SK-N-SH treated with all-trans-retinoic acid at 6 μM for 48 hours (cell line): ENCODE measurements around the gene OR51A2.

ENCODE experiments used
- ATAC-seq: fragments of 200-7000 bp; cut with Tn5 transposase; 3 replicates; pipeline ENCODE4 v1.9.1; 2020; ENCODE audit warnings: mild to moderate bottlenecking, moderate library complexity
- ARNTL ChIP-seq: fragments of 450-650 bp; formaldehyde crosslinking; IDR thresholded peaks from 2 replicates; pipeline ENCODE4 v1.5.0; 2020; ENCODE audit warnings: low read depth, mild to moderate bottlenecking, moderate library complexity, borderline replicate concordance
- BACH2 ChIP-seq: fragments of 250-450 bp; sonication (Bioruptor Pico); IDR thresholded peaks from 2 replicates; pipeline ENCODE4 v1.9.0; 2021; ENCODE audit warnings: mild to moderate bottlenecking, borderline replicate concordance
- CREB5 ChIP-seq: fragments of 250-450 bp; sonication (Bioruptor Pico); IDR thresholded peaks from 2 replicates; pipeline ENCODE4 v1.5.1; 2020; ENCODE audit warnings: low read depth, mild to moderate bottlenecking, moderate library complexity
- CSDC2 ChIP-seq: fragments of 250-450 bp; sonication (Bioruptor Pico); IDR thresholded peaks from 2 replicates; pipeline ENCODE4 v1.5.0; 2020; ENCODE audit warnings: mild to moderate bottlenecking, moderate library complexity
- CSRNP3 ChIP-seq: fragments of 250-450 bp; sonication (Bioruptor Pico); IDR thresholded peaks from 2 replicates; pipeline ENCODE4 v1.5.1; 2021; ENCODE audit warnings: mild to moderate bottlenecking, moderate library complexity
- GLIS3 ChIP-seq: fragments of 250-450 bp; sonication (Bioruptor Pico); IDR thresholded peaks from 2 replicates; pipeline ENCODE4 v1.5.0; 2020; ENCODE audit warnings: mild to moderate bottlenecking, moderate library complexity
- ISL1 ChIP-seq: fragments of 250-450 bp; sonication (Bioruptor Pico); IDR thresholded peaks from 2 replicates; pipeline ENCODE4 v2.1.2; 2022; ENCODE audit warnings: mild to moderate bottlenecking, moderate library complexity
- OSR1 ChIP-seq: fragments of 250-450 bp; sonication (Bioruptor Pico); IDR thresholded peaks from 2 replicates; pipeline ENCODE4 v1.8.0; 2022; ENCODE audit warnings: moderate library complexity, mild to moderate bottlenecking, inconsistent platforms
- PATZ1 ChIP-seq: fragments of 250-450 bp; sonication (Bioruptor Pico); IDR thresholded peaks from 2 replicates; pipeline ENCODE4 v1.8.0; 2020; ENCODE audit warnings: mild to moderate bottlenecking, moderate library complexity, borderline replicate concordance
- POU6F1 ChIP-seq: fragments of 250-450 bp; sonication (Bioruptor Pico); IDR thresholded peaks from 2 replicates; pipeline ENCODE4 v1.8.0; 2021; ENCODE audit warnings: low read depth, mild to moderate bottlenecking, moderate library complexity, borderline replicate concordance
- PPARA ChIP-seq: fragments of 250-450 bp; sonication (Bioruptor Pico); IDR thresholded peaks from 2 replicates; pipeline ENCODE4 v1.5.0; 2020; ENCODE audit warnings: mild to moderate bottlenecking, borderline replicate concordance
- RARB ChIP-seq: fragments of 250-450 bp; sonication (Bioruptor Pico); IDR thresholded peaks from 2 replicates; pipeline ENCODE4 v1.8.0; 2021; ENCODE audit warnings: mild to moderate bottlenecking, moderate library complexity
- SNAI2 ChIP-seq: fragments of 250-450 bp; sonication (Bioruptor Pico); IDR thresholded peaks from 2 replicates; pipeline ENCODE4 v1.5.0; 2020; ENCODE audit warnings: mild to moderate bottlenecking, moderate library complexity
- TCF4 ChIP-seq: fragments of 250-450 bp; sonication (Bioruptor Pico); IDR thresholded peaks from 2 replicates; pipeline ENCODE4 v1.8.0; 2021; ENCODE audit warnings: mild to moderate bottlenecking, moderate library complexity, borderline replicate concordance
- TOX ChIP-seq: fragments of 250-450 bp; sonication (Bioruptor Pico); IDR thresholded peaks from 2 replicates; pipeline ENCODE4 v1.8.0; 2021; ENCODE audit warnings: mild to moderate bottlenecking, moderate library complexity, borderline replicate concordance
- TSHZ2 ChIP-seq: fragments of 250-450 bp; sonication (Bioruptor Pico); IDR thresholded peaks from 2 replicates; pipeline ENCODE4 v1.5.0; 2020; ENCODE audit warnings: mild to moderate bottlenecking, moderate library complexity
- ZC3H10 ChIP-seq: fragments of 250-450 bp; sonication (Bioruptor Pico); IDR thresholded peaks from 2 replicates; pipeline ENCODE4 v1.5.1; 2021; ENCODE audit warnings: mild to moderate bottlenecking, moderate library complexity
- ZFP3 ChIP-seq: fragments of 250-450 bp; sonication (Bioruptor Pico); IDR thresholded peaks from 2 replicates; pipeline ENCODE4 v1.5.0; 2020; ENCODE audit warnings: mild to moderate bottlenecking, moderate library complexity
- ZFP30 ChIP-seq: fragments of 450-650 bp; formaldehyde crosslinking; IDR thresholded peaks from 2 replicates; pipeline ENCODE4 v1.5.0; 2022; ENCODE audit warnings: mild to moderate bottlenecking, moderate library complexity
- ZNF565 ChIP-seq: fragments of 450-650 bp; formaldehyde crosslinking; conservative IDR thresholded peaks from 2 replicates; pipeline ENCODE4 v1.5.0; 2020; ENCODE audit warnings: low read depth, mild to moderate bottlenecking, moderate library complexity
- ZNF70 ChIP-seq: fragments of 450-650 bp; formaldehyde crosslinking; IDR thresholded peaks from 2 replicates; pipeline ENCODE4 v1.5.0; 2020; ENCODE audit warnings: mild to moderate bottlenecking, moderate library complexity
- ZNF8 ChIP-seq: fragments of 450-650 bp; formaldehyde crosslinking; IDR thresholded peaks from 2 replicates; pipeline ENCODE4 v1.5.0; 2020; ENCODE audit warnings: mild to moderate bottlenecking, moderate library complexity

Gene OR51A2

GRCh38 chr11:4919250-4919649 lies 36.3 kb downstream of the OR51A2 start, which contains the start of gene OR51G2:
OR51G2 (minus strand) TSS chr11:4919350; CDS start chr11:4915663, 3,687 bp downstream.
- TF ChIP-seq CREB5 (CRISPR knock-in tag) (no peak), ZNF565 (no peak), GLIS3 (CRISPR knock-in tag) (no peak), TOX (CRISPR knock-in tag) (no peak), ISL1 (CRISPR knock-in tag) (no peak), OSR1 (CRISPR knock-in tag) (no peak), ZFP3 (CRISPR knock-in tag) (no peak), ZFP30 (CRISPR knock-in tag) (no peak), RARB (CRISPR knock-in tag) (no peak), PPARA (no peak), BACH2 (CRISPR knock-in tag) (no peak), PATZ1 (no peak), SNAI2 (CRISPR knock-in tag) (no peak), TCF4 (CRISPR knock-in tag) (no peak), ZNF70 (CRISPR knock-in tag) (no peak), TSHZ2 (CRISPR knock-in tag) (no peak), ARNTL (CRISPR knock-in tag) (no peak), ZC3H10 (CRISPR knock-in tag) (no peak), ZNF8 (CRISPR knock-in tag) (no peak), POU6F1 (no peak)
- ATAC-seq: no peak

GRCh38 chr11:4916581-4916980 lies 38.9 kb downstream of the OR51A2 start:
- no peak for ATAC-seq
- TF ChIP-seq CREB5 (CRISPR knock-in tag) (no peak), ZFP30 (CRISPR knock-in tag) (no peak), CSDC2 (CRISPR knock-in tag) (no peak), POU6F1 (no peak), PATZ1 (no peak), TSHZ2 (CRISPR knock-in tag) (no peak), SNAI2 (CRISPR knock-in tag) (no peak), PPARA (no peak), GLIS3 (CRISPR knock-in tag) (no peak), OSR1 (CRISPR knock-in tag) (no peak), ZNF565 (no peak), RARB (CRISPR knock-in tag) (no peak), CSRNP3 (CRISPR knock-in tag) (no peak), ZC3H10 (CRISPR knock-in tag) (no peak), TOX (CRISPR knock-in tag) (no peak)
